Neural cell (in vitro differentiated cells): ENCODE measurements around the gene ITPRID1. TPM values are rescaled to one million over a fixed set of nuclear protein-coding genes. Genes with fewer than 3 reads are reported as not detected.

Experiments
- H2AFZ ChIP-seq: fragments of 200-600, 300-800 bp; sonication (generic), shearing (Covaris generic); 2 replicates; pipeline ENCODE4 v1.6.0; 2014; ENCODE audit warnings: low read depth, mild to moderate bottlenecking, antibody characterized with exemption, low read length, moderate library complexity
- H3F3A ChIP-seq: fragments of 200-600 bp; shearing (Covaris generic); 2 replicates; pipeline ENCODE4 v1.6.1; 2016; ENCODE audit warnings: mild to moderate bottlenecking, moderate library complexity, mixed read lengths, antibody characterized with exemption, low read length; ENCODE audit not compliant: insufficient read depth, poor library complexity, severe bottlenecking
- H3K27ac ChIP-seq: fragments of 200-600, 300-800 bp; sonication (generic), shearing (Covaris generic); 2 replicates; pipeline ENCODE4 v1.5.1; 2014; ENCODE audit warnings: mild to moderate bottlenecking, low read length, moderate library complexity
- H3K27me3 ChIP-seq: fragments of 300-800, 200-600 bp; sonication (generic), shearing (Covaris generic); 2 replicates; pipeline ENCODE4 v1.6.0; 2014; ENCODE audit warnings: mild to moderate bottlenecking, low read depth, low read length, moderate library complexity; ENCODE audit not compliant: insufficient read depth
- H3K36me3 ChIP-seq: fragments of 300-800, 200-600 bp; sonication (generic), shearing (Covaris generic); 2 replicates; pipeline ENCODE4 v1.5.1; 2014; ENCODE audit warnings: mild to moderate bottlenecking, antibody characterized with exemption, low read length, moderate library complexity; ENCODE audit not compliant: insufficient read depth
- H3K4me2 ChIP-seq: fragments of 300-800, 200-600 bp; sonication (generic), shearing (Covaris generic); 2 replicates; pipeline ENCODE4 v1.6.0; 2014; ENCODE audit warnings: mild to moderate bottlenecking, low read length
- H3K4me3 ChIP-seq: fragments of 300-800, 200-600 bp; sonication (generic), shearing (Covaris generic); 2 replicates; pipeline ENCODE4 v1.5.1; 2014; ENCODE audit warnings: mild to moderate bottlenecking, low read length, moderate library complexity
- H3K79me2 ChIP-seq: fragments of 200-600 bp; shearing (Covaris generic); replicated peaks from 2 replicates; pipeline ENCODE4 v1.6.0; 2014; ENCODE audit warnings: mild to moderate bottlenecking, low read length, moderate library complexity; ENCODE audit not compliant: insufficient read depth
- H3K9ac ChIP-seq: fragments of 300-800, 200-600 bp; sonication (generic), shearing (Covaris generic); 2 replicates; pipeline ENCODE4 v1.6.1; 2016; ENCODE audit warnings: mild to moderate bottlenecking, low read length, mixed read lengths
- H3K9me2 ChIP-seq: fragments of 200-600 bp; shearing (Covaris generic); 2 replicates; pipeline ENCODE4 v1.6.1; 2016; ENCODE audit warnings: mild to moderate bottlenecking, low read length, mixed read lengths; ENCODE audit not compliant: insufficient read depth
- H3K9me3 ChIP-seq: fragments of 200-600, 300-800 bp; sonication (generic), shearing (Covaris generic); 2 replicates; pipeline ENCODE4 v1.6.1; 2016; ENCODE audit warnings: mild to moderate bottlenecking, mixed run types, low read length, moderate library complexity, mixed read lengths
- H4K20me1 ChIP-seq: fragments of 200-600 bp; shearing (Covaris generic); 2 replicates; pipeline ENCODE4 v1.6.1; 2016; ENCODE audit warnings: mild to moderate bottlenecking, mixed run types; ENCODE audit not compliant: insufficient read depth
- CTCF ChIP-seq: fragments of 450-650 bp; IDR thresholded peaks from 2 replicates; pipeline ENCODE4 v1.5.1; 2014; ENCODE audit warnings: antibody characterized with exemption, mild to moderate bottlenecking, moderate library complexity; ENCODE audit not compliant: poor library complexity, severe bottlenecking
- EP300 ChIP-seq: fragments of 450-650 bp; conservative IDR thresholded peaks from 2 replicates; pipeline ENCODE4 v1.6.1; 2014; ENCODE audit warnings: antibody characterized with exemption, mild to moderate bottlenecking, moderate library complexity; ENCODE audit not compliant: poor library complexity, severe bottlenecking
- EZH2 ChIP-seq: fragments of 200-600, 300-800 bp; shearing (Covaris generic), sonication (generic); IDR thresholded peaks from 2 replicates; pipeline ENCODE4 v1.6.1; 2014; ENCODE audit warnings: antibody characterized with exemption, low read length, borderline replicate concordance, mild to moderate bottlenecking; ENCODE audit not compliant: insufficient read depth, poor library complexity, severe bottlenecking
- MXI1 ChIP-seq: fragments of 450-650 bp; conservative IDR thresholded peaks from 2 replicates; pipeline ENCODE4 v1.6.1; 2014; ENCODE audit warnings: antibody characterized with exemption, mild to moderate bottlenecking; ENCODE audit not compliant: poor library complexity, severe bottlenecking
- POLR2AphosphoS5 ChIP-seq: IDR thresholded peaks from 2 replicates; pipeline ENCODE4 v1.6.1; 2012
- RAD21 ChIP-seq: fragments of 450-650 bp; conservative IDR thresholded peaks from 2 replicates; pipeline ENCODE4 v1.6.1; 2014; ENCODE audit warnings: antibody characterized with exemption, mild to moderate bottlenecking, moderate library complexity
- REST ChIP-seq: IDR thresholded peaks from 2 replicates; pipeline ENCODE4 v1.6.1; 2012; ENCODE audit warnings: borderline replicate concordance
- SMC3 ChIP-seq: fragments of 450-650 bp; conservative IDR thresholded peaks from 2 replicates; pipeline ENCODE4 v1.6.1; 2014; ENCODE audit warnings: antibody characterized with exemption, mild to moderate bottlenecking, moderate library complexity; ENCODE audit not compliant: poor library complexity
- TAF1 ChIP-seq: IDR thresholded peaks from 2 replicates; pipeline ENCODE4 v1.6.1; 2012; ENCODE audit warnings: low read depth
- polyA plus RNA-seq: library from polyadenylated mRNA; depleted of rRNA; stranded (reverse); fragments of >200 nt; gene quantifications from 2 replicates; pipeline ENCODE4 v1.2.3, GENCODE V29; 2014

Gene ITPRID1
- polyA plus RNA-seq, 1 donor from 2014 or later, result not detected

DNA sequence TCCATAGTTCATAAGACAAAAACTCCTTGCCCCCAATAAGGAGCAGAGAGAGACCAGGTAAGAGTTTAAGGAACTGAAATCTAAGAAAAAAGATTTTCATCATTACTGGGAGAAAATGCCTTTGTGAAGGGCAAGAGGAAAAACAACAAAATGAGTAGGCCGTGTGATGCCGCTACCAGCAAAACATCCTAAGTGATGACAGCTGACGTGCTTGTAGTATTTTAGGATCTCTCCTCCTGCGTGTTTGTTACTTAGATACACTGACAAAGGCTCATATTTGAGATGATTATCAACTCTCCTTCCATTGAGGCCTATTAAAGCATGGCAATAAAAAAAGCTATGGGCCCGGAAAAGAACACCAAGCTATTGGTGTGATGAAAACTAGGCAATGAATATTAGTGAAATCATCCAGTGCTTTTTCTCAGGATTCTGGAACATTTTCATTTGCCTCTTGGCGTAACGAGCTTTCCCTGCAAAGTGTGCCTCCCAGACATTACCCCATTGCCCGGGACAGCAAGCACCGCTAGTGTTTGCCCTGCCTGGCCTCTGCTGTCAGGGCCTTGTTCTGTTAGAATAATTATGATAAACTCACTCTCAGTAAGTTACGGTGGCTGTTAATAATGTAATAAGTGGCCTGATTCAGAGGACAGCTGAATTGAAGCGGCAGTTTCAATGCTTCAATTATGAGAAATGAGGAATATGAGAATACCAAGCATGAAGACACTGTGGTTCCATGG is 36.8 kb upstream of the ITPRID1 start:
- Histone ChIP-seq H4K20me1 (no peaks in the 10 kb centered on the region), H3K27ac (no peak overlapping the region), H3K36me3 (no peaks in the 10 kb centered on the region), H3K79me2 (no peaks in the 10 kb centered on the region), H3K4me3 (no peak overlapping the region), H3K9me2 (no peaks in the 10 kb centered on the region), H3K27me3 (no peaks in the 10 kb centered on the region), H3K9ac (no peak overlapping the region), H3K9me3 (no peaks in the 10 kb centered on the region), H2AFZ (no peak overlapping the region), H3F3A (no peaks in the 10 kb centered on the region), H3K4me2 (no peak overlapping the region)
- TF ChIP-seq TAF1, result no peak
- TF ChIP-seq SMC3, result no peak
- TF ChIP-seq POLR2AphosphoS5, result no peak
- TF ChIP-seq CTCF, result no peak
- TF ChIP-seq MXI1, result no peak
- no peak for TF ChIP-seq REST
- TF ChIP-seq RAD21, result no peak
- no peak for TF ChIP-seq EZH2
- TF ChIP-seq EP300, result no peak

- no peak overlapping the region for H3K4me2 ChIP-seq
- no peak for TF ChIP-seq RAD21
- H3K27me3 ChIP-seq, result no peaks in the 10 kb centered on the region
- no peaks in the 10 kb centered on the region for H3K9me3 ChIP-seq
- H3K79me2 ChIP-seq, result no peaks in the 10 kb centered on the region
- H2AFZ ChIP-seq, result no peak overlapping the region
- no peaks in the 10 kb centered on the region for H3K9me2 ChIP-seq
- H3K27ac ChIP-seq, result no peak overlapping the region
- H3K4me3 ChIP-seq, result no peak overlapping the region
- H3K9ac ChIP-seq, result no peak overlapping the region
- no peaks in the 10 kb centered on the region for H4K20me1 ChIP-seq
- no peaks in the 10 kb centered on the region for H3F3A ChIP-seq
- no peaks in the 10 kb centered on the region for H3K36me3 ChIP-seq
Observed at GRCh38 chr7:31478018-31478417, 35.9 kb upstream of the ITPRID1 start.

DNA sequence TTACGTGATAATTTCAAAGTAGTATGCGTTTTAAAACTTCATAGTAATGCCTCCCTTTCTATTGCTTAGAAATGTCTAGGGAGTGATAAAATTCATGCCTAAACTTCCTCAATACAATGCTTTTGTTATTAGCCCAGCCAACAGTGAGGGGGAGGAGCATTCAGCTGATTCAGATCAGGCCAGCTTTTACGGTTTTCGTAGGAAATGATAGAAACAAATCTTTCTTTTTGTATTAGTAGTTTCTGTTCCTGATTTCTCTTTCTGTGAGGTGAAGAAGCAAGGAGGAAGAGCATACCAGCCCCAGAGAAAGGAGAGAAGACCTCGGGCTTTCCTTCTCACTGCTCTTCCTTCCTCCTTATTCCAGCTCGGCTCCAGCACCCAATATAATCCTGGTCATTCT is 35.2 kb upstream of the ITPRID1 start:
- no peak for TF ChIP-seq POLR2AphosphoS5
- TF ChIP-seq CTCF, result no peak
- TF ChIP-seq REST, result no peak
- no peak for TF ChIP-seq SMC3
- no peak for TF ChIP-seq RAD21
- TF ChIP-seq MXI1, result no peak
- no peak for TF ChIP-seq EP300
- no peak for TF ChIP-seq TAF1
- no peak for TF ChIP-seq EZH2
- Histone ChIP-seq H2AFZ (no peak overlapping the region), H3K9me3 (no peaks in the 10 kb centered on the region), H3K4me3 (no peak overlapping the region), H3K36me3 (no peaks in the 10 kb centered on the region), H4K20me1 (no peaks in the 10 kb centered on the region), H3K27me3 (no peaks in the 10 kb centered on the region), H3K27ac (no peak overlapping the region), H3K9me2 (no peaks in the 10 kb centered on the region), H3K4me2 (no peak overlapping the region), H3F3A (no peaks in the 10 kb centered on the region), H3K79me2 (no peaks in the 10 kb centered on the region), H3K9ac (no peak overlapping the region)
